Measurements from ENCODE around the gene ATF6. TPM values are rescaled to one million over a fixed set of nuclear protein-coding genes. Genes with fewer than 3 reads are reported as not detected.

ATF6 gene
- total RNA-seq, 1 experiment from 2014 or later = 10.6 TPM

DNA sequence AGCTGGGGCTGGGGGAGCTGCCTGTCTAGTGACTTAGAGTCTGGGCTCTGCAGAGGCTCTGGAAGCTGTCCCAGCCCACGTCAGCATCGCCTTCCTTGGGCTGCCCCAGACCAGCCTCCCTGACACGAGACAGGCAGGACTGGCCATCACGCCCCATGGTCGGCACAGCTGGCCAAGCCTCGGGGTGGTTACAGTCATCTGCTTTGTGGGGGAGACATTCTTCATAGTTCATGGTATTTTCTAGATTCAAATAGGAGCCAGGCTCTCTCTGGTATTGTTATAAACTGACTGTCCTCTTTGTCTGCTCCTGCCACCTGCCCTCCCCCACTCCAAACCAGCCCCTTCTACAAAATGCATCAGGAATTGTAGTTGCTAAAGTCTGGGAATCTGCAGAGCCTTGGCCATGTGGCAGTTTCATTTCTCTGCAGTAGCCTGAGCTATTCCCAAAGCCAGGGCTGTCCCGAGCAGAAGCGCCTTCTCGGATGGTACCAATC is 228.1 kb downstream of the ATF6 start:
- CTCF ChIA-PET = interaction anchor here (1.3 kb wide), 2 partner anchors 30 to 43 kb away, joined by 3 to 4 read pairs; partner anchors contain the start of gene OLFML2B
- Mint-ChIP-seq H3K27ac (no peak overlapping the region), H3K27me3 (ENCODE audit: low read depth) (no peaks in the 10 kb centered on the region; the same call in 1 of the 2 replicates), H3K4me3 (no peak overlapping the region), H3K4me1 (no peaks in the 10 kb centered on the region), H3K36me3 (no peaks in the 10 kb centered on the region), H3K9me3 (peaks cover 15% of the 10 kb centered on the region)
- ATAC-seq (no peak), DNase-seq (ENCODE audit: low spot score) (no peak)
- POLR2A ChIA-PET = no interaction called here
- no peak for TF ChIP-seq OVOL2 (CRISPR knock-in tag; IDR thresholded peaks at IDR 0.05; ENCODE audit: borderline replicate concordance)
- TF ChIP-seq E2F4 (CRISPR knock-in tag; IDR thresholded peaks at IDR 0.05; ENCODE audit: borderline replicate concordance, low read depth) = no peak
- TF ChIP-seq, protein P1, sequence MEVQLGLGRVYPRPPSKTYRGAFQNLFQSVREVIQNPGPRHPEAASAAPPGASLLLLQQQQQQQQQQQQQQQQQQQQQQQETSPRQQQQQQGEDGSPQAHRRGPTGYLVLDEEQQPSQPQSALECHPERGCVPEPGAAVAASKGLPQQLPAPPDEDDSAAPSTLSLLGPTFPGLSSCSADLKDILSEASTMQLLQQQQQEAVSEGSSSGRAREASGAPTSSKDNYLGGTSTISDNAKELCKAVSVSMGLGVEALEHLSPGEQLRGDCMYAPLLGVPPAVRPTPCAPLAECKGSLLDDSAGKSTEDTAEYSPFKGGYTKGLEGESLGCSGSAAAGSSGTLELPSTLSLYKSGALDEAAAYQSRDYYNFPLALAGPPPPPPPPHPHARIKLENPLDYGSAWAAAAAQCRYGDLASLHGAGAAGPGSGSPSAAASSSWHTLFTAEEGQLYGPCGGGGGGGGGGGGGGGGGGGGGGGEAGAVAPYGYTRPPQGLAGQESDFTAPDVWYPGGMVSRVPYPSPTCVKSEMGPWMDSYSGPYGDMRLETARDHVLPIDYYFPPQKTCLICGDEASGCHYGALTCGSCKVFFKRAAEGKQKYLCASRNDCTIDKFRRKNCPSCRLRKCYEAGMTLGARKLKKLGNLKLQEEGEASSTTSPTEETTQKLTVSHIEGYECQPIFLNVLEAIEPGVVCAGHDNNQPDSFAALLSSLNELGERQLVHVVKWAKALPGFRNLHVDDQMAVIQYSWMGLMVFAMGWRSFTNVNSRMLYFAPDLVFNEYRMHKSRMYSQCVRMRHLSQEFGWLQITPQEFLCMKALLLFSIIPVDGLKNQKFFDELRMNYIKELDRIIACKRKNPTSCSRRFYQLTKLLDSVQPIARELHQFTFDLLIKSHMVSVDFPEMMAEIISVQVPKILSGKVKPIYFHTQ (CRISPR knock-in tag; IDR thresholded peaks at IDR 0.05) = no peak
- TF ChIP-seq ESRRA (CRISPR knock-in tag; IDR thresholded peaks at IDR 0.05; ENCODE audit: borderline replicate concordance) = no peak
- TF ChIP-seq ZNF232 (CRISPR knock-in tag; IDR thresholded peaks at IDR 0.05) = no peak
- TF ChIP-seq PRRX2 (CRISPR knock-in tag; IDR thresholded peaks at IDR 0.05) = no peak
- no peak for TF ChIP-seq CTCF (IDR thresholded peaks at IDR 0.05)
- TF ChIP-seq JAZF1 (CRISPR knock-in tag; IDR thresholded peaks at IDR 0.05) = no peak
- TF ChIP-seq, protein P2, sequence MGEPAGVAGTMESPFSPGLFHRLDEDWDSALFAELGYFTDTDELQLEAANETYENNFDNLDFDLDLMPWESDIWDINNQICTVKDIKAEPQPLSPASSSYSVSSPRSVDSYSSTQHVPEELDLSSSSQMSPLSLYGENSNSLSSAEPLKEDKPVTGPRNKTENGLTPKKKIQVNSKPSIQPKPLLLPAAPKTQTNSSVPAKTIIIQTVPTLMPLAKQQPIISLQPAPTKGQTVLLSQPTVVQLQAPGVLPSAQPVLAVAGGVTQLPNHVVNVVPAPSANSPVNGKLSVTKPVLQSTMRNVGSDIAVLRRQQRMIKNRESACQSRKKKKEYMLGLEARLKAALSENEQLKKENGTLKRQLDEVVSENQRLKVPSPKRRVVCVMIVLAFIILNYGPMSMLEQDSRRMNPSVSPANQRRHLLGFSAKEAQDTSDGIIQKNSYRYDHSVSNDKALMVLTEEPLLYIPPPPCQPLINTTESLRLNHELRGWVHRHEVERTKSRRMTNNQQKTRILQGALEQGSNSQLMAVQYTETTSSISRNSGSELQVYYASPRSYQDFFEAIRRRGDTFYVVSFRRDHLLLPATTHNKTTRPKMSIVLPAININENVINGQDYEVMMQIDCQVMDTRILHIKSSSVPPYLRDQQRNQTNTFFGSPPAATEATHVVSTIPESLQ (CRISPR knock-in tag; IDR thresholded peaks at IDR 0.05) = no peak
- TF ChIP-seq, protein P3, sequence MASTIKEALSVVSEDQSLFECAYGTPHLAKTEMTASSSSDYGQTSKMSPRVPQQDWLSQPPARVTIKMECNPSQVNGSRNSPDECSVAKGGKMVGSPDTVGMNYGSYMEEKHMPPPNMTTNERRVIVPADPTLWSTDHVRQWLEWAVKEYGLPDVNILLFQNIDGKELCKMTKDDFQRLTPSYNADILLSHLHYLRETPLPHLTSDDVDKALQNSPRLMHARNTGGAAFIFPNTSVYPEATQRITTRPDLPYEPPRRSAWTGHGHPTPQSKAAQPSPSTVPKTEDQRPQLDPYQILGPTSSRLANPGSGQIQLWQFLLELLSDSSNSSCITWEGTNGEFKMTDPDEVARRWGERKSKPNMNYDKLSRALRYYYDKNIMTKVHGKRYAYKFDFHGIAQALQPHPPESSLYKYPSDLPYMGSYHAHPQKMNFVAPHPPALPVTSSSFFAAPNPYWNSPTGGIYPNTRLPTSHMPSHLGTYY (CRISPR knock-in tag; IDR thresholded peaks at IDR 0.05) = no peak
- TF ChIP-seq MLX (CRISPR knock-in tag; IDR thresholded peaks at IDR 0.05) = no peak
- TF ChIP-seq, protein P4, sequence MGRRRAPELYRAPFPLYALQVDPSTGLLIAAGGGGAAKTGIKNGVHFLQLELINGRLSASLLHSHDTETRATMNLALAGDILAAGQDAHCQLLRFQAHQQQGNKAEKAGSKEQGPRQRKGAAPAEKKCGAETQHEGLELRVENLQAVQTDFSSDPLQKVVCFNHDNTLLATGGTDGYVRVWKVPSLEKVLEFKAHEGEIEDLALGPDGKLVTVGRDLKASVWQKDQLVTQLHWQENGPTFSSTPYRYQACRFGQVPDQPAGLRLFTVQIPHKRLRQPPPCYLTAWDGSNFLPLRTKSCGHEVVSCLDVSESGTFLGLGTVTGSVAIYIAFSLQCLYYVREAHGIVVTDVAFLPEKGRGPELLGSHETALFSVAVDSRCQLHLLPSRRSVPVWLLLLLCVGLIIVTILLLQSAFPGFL (CRISPR knock-in tag; IDR thresholded peaks at IDR 0.05; ENCODE audit: borderline replicate concordance) = no peak
- no peak for TF ChIP-seq ZNF317 (CRISPR knock-in tag; IDR thresholded peaks at IDR 0.05; ENCODE audit: borderline replicate concordance, low read depth)
- no peak for TF ChIP-seq FOXK1 (CRISPR knock-in tag; IDR thresholded peaks at IDR 0.05)
- no peak for TF ChIP-seq ZBTB21 (CRISPR knock-in tag; IDR thresholded peaks at IDR 0.05; ENCODE audit: borderline replicate concordance)
- no peak for TF ChIP-seq ZNF281 (CRISPR knock-in tag; IDR thresholded peaks at IDR 0.05)
- TF ChIP-seq NR3C1 (CRISPR knock-in tag; conservative IDR thresholded peaks at IDR 0.05; ENCODE audit: low read depth) = no peak
- no peak for TF ChIP-seq ATF1 (CRISPR knock-in tag; IDR thresholded peaks at IDR 0.05)
- no peak for TF ChIP-seq AFF4 (CRISPR knock-in tag; IDR thresholded peaks at IDR 0.05; ENCODE audit: borderline replicate concordance)

All from WTC11 (cell line).